Esophagus squamous epithelium (tissue), 4 donors: ENCODE results near the gene COG7.

Experiments
- POLR2A ChIP-seq, 4 donors: fragments of 450-650 bp; IDR thresholded peaks; one replicate each; pipeline ENCODE4 v1.6.1; 2017; ENCODE audit warnings: antibody characterized with exemption in 4 of 4, mild to moderate bottlenecking in 4 of 4, moderate library complexity in 3 of 4
- TF ChIP-seq, protein P1 (sequence below), 6 experiments: fragments of 450-650 bp in 4 of 6; fragments of 200-600 bp in 2 of 6; sonication (generic) in 2 of 6; IDR thresholded peaks; one replicate each; pipeline ENCODE4 v1.5.1; 2016 to 2019; ENCODE audit warnings: antibody characterized with exemption in 6 of 6, mild to moderate bottlenecking in 4 of 6, moderate library complexity in 4 of 6

DNA sequence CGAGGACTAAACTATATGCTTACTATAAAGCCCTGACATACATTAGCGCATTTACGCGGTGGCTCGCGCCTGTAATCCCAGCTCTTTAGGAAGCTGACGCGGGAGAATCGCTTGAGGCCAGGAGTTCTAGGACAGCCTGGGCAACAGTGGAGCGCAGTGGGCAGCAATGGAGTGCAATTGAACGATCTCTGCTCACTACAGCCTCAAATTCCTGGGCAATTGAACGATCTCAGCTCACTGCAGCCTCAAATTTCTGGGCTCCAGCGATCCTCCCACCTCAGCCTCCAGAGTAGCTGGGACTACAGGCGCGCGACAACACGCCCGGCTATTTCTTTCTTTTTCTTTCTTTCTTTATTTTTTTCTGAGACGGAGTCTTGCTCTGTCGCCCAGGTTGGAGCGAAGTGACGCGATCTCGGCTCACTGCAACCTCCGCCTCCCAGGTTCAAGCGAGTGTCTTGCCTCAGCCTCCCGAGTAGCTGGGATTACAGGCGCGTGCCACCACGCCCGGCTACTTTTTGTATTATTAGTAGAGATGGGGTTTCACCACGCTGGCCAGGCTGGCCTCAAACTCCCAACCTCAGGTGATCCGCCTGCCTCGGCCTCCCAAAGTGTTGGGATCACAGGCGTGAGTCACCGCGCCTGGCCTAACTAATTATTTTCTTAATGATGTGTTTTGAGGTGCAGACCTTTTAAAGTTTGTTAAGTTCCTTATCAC lies 506 bp upstream of the COG7 start:
- TF ChIP-seq, protein P1, sequence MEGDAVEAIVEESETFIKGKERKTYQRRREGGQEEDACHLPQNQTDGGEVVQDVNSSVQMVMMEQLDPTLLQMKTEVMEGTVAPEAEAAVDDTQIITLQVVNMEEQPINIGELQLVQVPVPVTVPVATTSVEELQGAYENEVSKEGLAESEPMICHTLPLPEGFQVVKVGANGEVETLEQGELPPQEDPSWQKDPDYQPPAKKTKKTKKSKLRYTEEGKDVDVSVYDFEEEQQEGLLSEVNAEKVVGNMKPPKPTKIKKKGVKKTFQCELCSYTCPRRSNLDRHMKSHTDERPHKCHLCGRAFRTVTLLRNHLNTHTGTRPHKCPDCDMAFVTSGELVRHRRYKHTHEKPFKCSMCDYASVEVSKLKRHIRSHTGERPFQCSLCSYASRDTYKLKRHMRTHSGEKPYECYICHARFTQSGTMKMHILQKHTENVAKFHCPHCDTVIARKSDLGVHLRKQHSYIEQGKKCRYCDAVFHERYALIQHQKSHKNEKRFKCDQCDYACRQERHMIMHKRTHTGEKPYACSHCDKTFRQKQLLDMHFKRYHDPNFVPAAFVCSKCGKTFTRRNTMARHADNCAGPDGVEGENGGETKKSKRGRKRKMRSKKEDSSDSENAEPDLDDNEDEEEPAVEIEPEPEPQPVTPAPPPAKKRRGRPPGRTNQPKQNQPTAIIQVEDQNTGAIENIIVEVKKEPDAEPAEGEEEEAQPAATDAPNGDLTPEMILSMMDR (IDR thresholded peaks at IDR 0.05) = no peak
- no peak for TF ChIP-seq POLR2A (IDR thresholded peaks at IDR 0.05)
